ENCODE measurements around the gene CPSF3.

GRCh38 chr2:9494081-9494480 is 70.6 kb downstream of the CPSF3 start:
- no peak for TF ChIP-seq CTCF (IDR thresholded peaks at IDR 0.05)
- TF ChIP-seq POLR2A (IDR thresholded peaks at IDR 0.05), result no peak
- TF ChIP-seq POLR2AphosphoS5 (IDR thresholded peaks at IDR 0.05), result no peak
- TF ChIP-seq EP300 (IDR thresholded peaks at IDR 0.05), result no peak
